ENCODE results near the gene DGKD.

- TF ChIP-seq CTCF (IDR thresholded peaks at IDR 0.05 in 4 of 5, conservative IDR thresholded peaks at IDR 0.05 in 1 of 5) (no peak), POLR2A (IDR thresholded peaks at IDR 0.05) (no peak)
Observed at GRCh38 chr2:233411162-233411561, 56.9 kb downstream of the DGKD start.
